CD4-positive, alpha-beta T cell (primary cell): ENCODE results near the gene CD40. TPM values are rescaled to one million over a fixed set of nuclear protein-coding genes. Genes with fewer than 3 reads are reported as not detected.

Experiments
- ATAC-seq: fragments of 200-7000 bp; cut with Tn5 transposase; one replicate; pipeline ENCODE4 v1.10.0; 2022; ENCODE audit warnings: mild to moderate bottlenecking; ENCODE audit not compliant: poor library complexity
- CTCF ChIA-PET: fragments of 350-600 bp; sonication (Branson Sonifier 250); formaldehyde crosslinking; loops from one replicate; lab custom pipeline; 2021; ENCODE audit warnings: antibody characterized with exemption, inconsistent platforms; lab: Charles Lee
- POLR2A ChIA-PET: fragments of 350-600 bp; sonication (Branson Sonifier 250); formaldehyde crosslinking; loops from one replicate; lab custom pipeline; 2021; ENCODE audit warnings: antibody characterized with exemption, inconsistent platforms; lab: Charles Lee
- DNase-seq, 14 experiments: peaks; one replicate each; pipeline ENCODE4 v3.0.0-alpha.2; 2013 to 2020; ENCODE audit warnings: mixed read lengths in 2 of 14
- H3K27ac ChIP-seq, 2 donors: one replicate each; pipeline versions ENCODE4 v1.5.1 to v1.7.0; 2013; ENCODE audit warnings: low read length in 2 of 2, low read depth in 1 of 2, mild to moderate bottlenecking in 1 of 2
- H3K27me3 ChIP-seq, 2 experiments: 1 replicate in 1 of 2; 2 replicates in 1 of 2; pipeline versions ENCODE4 v1.6.1 to v1.7.0; 2013; ENCODE audit warnings: low read length in 2 of 2, control low read depth in 1 of 2, mild to moderate bottlenecking in 1 of 2, moderate library complexity in 1 of 2; ENCODE audit not compliant: insufficient read depth in 2 of 2, control insufficient read depth in 1 of 2
- H3K36me3 ChIP-seq: one replicate; pipeline ENCODE4 v1.6.1; 2013; ENCODE audit warnings: low read length, control low read depth; ENCODE audit not compliant: insufficient read depth
- H3K4me1 ChIP-seq: one replicate; pipeline ENCODE4 v1.6.1; 2013; ENCODE audit warnings: low read length, control low read depth; ENCODE audit not compliant: insufficient read depth
- H3K4me3 ChIP-seq: one replicate; pipeline ENCODE4 v1.5.1; 2013; ENCODE audit warnings: mild to moderate bottlenecking, low read length, moderate library complexity
- H3K9me3 ChIP-seq, 2 experiments: 1 replicate in 1 of 2; 2 replicates in 1 of 2; pipeline versions ENCODE4 v1.6.1 to v1.7.0; 2013; ENCODE audit warnings: low read length in 2 of 2, mild to moderate bottlenecking in 2 of 2, control low read depth in 1 of 2, moderate library complexity in 1 of 2; ENCODE audit not compliant: control insufficient read depth in 1 of 2, insufficient read depth in 1 of 2
- H3K27ac Mint-ChIP-seq: one replicate; pipeline ENCODE4 v1.8.0; 2020; ENCODE audit warnings: mixed read lengths
- H3K27me3 Mint-ChIP-seq: one replicate; pipeline ENCODE4 v1.8.0; 2021; ENCODE audit warnings: mixed read lengths
- H3K36me3 Mint-ChIP-seq: one replicate; pipeline ENCODE4 v1.8.0; 2021; ENCODE audit warnings: low read depth, mixed read lengths
- H3K4me1 Mint-ChIP-seq: one replicate; pipeline ENCODE4 v1.8.0; 2021; ENCODE audit warnings: low read depth, mixed read lengths
- H3K4me3 Mint-ChIP-seq: one replicate; pipeline ENCODE4 v1.8.0; 2020; ENCODE audit warnings: mild to moderate bottlenecking, mixed read lengths
- H3K9me3 Mint-ChIP-seq: one replicate; pipeline ENCODE4 v1.8.0; 2020; ENCODE audit warnings: mixed read lengths
- intact Hi-C, 2 experiments: fragments of 100-400 bp; cut with DNase I in 1 of 2; cut with micrococcal nuclease in 1 of 2; formaldehyde crosslinking; loops; one replicate each; pipeline versions ENCODE4 v1.15.1 to v1.9.0; 2023 to 2025; cut with DNase I, micrococcal nuclease
- total RNA-seq, 174 experiments: library from RNA in 2 of 174; stranded (reverse) in 2 of 174; gene quantifications; one replicate each; pipeline ENCODE4 v1.2.3 and lab custom pipeline; 2021 to 2026
- TF ChIP-seq, protein P1 (sequence below): fragments of 200-600 bp; IDR thresholded peaks from one replicate; pipeline ENCODE4 v1.8.0; 2022; ENCODE audit warnings: antibody characterized with exemption, mild to moderate bottlenecking

Gene CD40
- total RNA-seq, 2 experiments from 2014 or later, result 1.0 to 1.2 TPM

DNA sequence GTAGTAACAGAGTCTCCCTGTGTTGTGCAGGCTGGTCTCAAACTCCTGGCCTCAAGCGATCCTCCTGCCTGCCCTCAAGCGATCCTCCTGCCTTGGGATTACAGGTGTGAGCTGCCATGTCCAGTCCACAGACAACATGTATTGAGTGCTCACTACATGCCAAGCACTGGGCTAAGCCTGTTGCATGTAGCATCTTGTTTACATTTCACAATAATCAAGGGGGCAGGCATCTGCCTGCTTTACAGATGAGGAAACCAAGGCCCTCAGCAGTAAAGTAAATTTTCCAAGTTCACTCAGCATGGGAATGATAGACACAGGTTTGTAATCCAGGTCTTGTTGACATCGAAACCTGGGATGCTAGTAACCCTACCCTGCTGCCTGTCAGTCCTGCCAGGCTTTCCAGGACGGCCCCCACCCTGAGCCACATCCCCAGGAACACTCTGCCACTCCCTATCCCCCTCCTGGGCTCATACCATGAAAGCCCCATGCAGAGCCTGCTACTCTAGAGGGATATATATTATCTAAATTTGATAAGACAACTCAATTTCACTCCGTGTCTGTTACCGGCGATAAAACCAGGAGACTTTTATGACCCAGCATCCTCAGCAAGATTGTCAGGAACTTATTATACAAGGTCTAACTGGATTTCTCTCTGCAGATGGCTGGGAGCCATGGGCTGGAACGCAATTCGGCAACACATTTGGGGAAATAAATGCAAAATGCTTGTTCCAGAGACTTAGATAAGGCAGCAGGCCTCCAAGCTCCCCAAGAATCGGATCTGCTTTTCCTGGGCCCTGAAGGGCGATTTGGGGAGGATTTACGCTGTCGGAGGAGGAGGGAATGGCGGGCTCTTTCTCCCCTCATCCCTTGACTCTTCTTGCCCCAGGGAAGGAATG, 30.4 kb downstream of the CD40 start:
- intact Hi-C loops, result no loop called here
- Mint-ChIP-seq H3K9me3 (no peaks in the 10 kb centered on the region), H3K27ac (no peak overlapping the region), H3K36me3 (no peaks in the 10 kb centered on the region), H3K4me3 (no peak overlapping the region), H3K4me1 (no peaks in the 10 kb centered on the region), H3K27me3 (peaks cover 2% of the 10 kb centered on the region)
- Histone ChIP-seq H3K4me3 (no peak overlapping the region), H3K9me3 (no peaks in the 10 kb centered on the region), H3K4me1 (no peaks in the 10 kb centered on the region), H3K27ac (no peak overlapping the region), H3K36me3 (no peaks in the 10 kb centered on the region), H3K27me3 (peaks cover 0 to 4% of the 10 kb centered on the region in 2 experiments)
- ATAC-seq (no peak), DNase-seq (no peak)
- ChIA-PET POLR2A (no interaction called here), CTCF (no interaction called here)
- TF ChIP-seq, protein P1, sequence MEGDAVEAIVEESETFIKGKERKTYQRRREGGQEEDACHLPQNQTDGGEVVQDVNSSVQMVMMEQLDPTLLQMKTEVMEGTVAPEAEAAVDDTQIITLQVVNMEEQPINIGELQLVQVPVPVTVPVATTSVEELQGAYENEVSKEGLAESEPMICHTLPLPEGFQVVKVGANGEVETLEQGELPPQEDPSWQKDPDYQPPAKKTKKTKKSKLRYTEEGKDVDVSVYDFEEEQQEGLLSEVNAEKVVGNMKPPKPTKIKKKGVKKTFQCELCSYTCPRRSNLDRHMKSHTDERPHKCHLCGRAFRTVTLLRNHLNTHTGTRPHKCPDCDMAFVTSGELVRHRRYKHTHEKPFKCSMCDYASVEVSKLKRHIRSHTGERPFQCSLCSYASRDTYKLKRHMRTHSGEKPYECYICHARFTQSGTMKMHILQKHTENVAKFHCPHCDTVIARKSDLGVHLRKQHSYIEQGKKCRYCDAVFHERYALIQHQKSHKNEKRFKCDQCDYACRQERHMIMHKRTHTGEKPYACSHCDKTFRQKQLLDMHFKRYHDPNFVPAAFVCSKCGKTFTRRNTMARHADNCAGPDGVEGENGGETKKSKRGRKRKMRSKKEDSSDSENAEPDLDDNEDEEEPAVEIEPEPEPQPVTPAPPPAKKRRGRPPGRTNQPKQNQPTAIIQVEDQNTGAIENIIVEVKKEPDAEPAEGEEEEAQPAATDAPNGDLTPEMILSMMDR, result no peak

DNA sequence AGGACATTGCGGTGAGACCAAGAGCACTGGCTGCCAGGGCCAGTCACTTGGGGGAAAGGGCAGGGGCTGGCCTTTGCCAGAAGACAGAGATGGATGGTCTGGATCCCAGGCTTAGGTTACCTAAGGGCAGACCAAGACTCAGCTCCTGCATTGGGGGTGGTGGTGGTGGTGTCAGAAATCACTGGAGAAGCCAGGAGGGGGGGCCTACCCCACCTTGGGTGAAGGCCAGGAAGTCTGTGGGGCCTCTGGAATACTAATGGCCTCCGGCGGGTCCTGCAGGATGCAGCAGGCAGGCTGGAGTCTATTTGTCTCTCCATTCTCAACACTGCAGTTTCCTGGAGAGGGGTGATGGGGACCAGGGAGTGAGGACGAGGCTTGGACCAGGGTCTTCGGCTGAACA, 32.8 kb downstream of the CD40 start:
- peaks cover 0 to 4% of the 10 kb centered on the region in 2 experiments for H3K27me3 ChIP-seq
- ATAC-seq (no peak), DNase-seq (no peak)
- Mint-ChIP-seq H3K4me1 (no peaks in the 10 kb centered on the region), H3K27me3 (peaks cover 18% of the 10 kb centered on the region), H3K4me3 (no peak overlapping the region), H3K27ac (no peak overlapping the region), H3K36me3 (no peaks in the 10 kb centered on the region), H3K9me3 (no peaks in the 10 kb centered on the region)
- no peaks in the 10 kb centered on the region for H3K36me3 ChIP-seq
- H3K9me3 ChIP-seq, result no peaks in the 10 kb centered on the region
- TF ChIP-seq, protein P1, result no peak
- POLR2A ChIA-PET, result no interaction called here
- CTCF ChIA-PET, result no interaction called here
- no peaks in the 10 kb centered on the region for H3K4me1 ChIP-seq
- H3K4me3 ChIP-seq, result no peak overlapping the region
- intact Hi-C loops, result no loop called here
- no peak overlapping the region for H3K27ac ChIP-seq

DNA sequence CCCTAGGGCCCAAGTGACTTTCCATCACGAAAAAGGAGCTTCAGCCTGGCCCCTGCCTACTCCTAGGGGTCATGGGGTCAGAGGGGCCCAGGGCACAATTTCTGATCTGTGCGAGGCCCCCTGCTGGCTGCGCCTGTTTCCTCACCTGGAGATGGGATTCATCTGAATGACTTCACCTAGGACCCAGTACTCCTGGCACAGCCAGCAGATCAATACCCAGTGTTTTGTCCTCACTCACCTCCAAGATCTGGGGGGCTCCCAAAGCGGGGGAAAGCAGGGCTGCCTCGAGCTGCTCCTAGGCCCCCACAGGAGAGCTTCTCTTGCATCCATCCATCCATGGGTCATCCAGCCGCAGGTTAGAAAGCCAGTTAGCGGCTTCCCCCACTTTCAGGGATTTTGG, 33.8 kb downstream of the CD40 start:
- Histone ChIP-seq H3K27me3 (peaks cover 0 to 4% of the 10 kb centered on the region in 2 experiments), H3K27ac (no peak overlapping the region), H3K4me3 (no peak overlapping the region), H3K36me3 (no peaks in the 10 kb centered on the region), H3K4me1 (no peaks in the 10 kb centered on the region), H3K9me3 (no peaks in the 10 kb centered on the region)
- no peak overlapping the region for H3K27ac Mint-ChIP-seq
- peaks cover 18% of the 10 kb centered on the region for H3K27me3 Mint-ChIP-seq
- ChIA-PET POLR2A (no interaction called here), CTCF (no interaction called here)
- H3K36me3 Mint-ChIP-seq, result no peaks in the 10 kb centered on the region
- ATAC-seq (no peak), DNase-seq (peak in 4 of 14 experiments; percentile 9 to 21 (median 12))
- intact Hi-C loops, result no loop called here
- no peak overlapping the region for H3K4me3 Mint-ChIP-seq
- TF ChIP-seq, protein P1, result peak; percentile 18
- no peaks in the 10 kb centered on the region for H3K9me3 Mint-ChIP-seq
- H3K4me1 Mint-ChIP-seq, result no peaks in the 10 kb centered on the region
